Prostate gland (tissue), 2 donors: Measurements from ENCODE around the gene NRAP. TPM values are rescaled to one million over a fixed set of nuclear protein-coding genes. Genes with fewer than 3 reads are reported as not detected.

Experiments
- DNase-seq: peaks from one replicate; pipeline ENCODE4 v3.0.0-alpha.2; 2019; ENCODE audit warnings: low spot score
- H3K27ac ChIP-seq, 2 donors: fragments of 200-600 bp; sonication (generic); 2 replicates each; pipeline ENCODE4 v1.5.1; 2017 to 2019
- H3K27me3 ChIP-seq: fragments of 200-600 bp; sonication (generic); replicated peaks from 2 replicates; pipeline ENCODE4 v1.5.1; 2019; ENCODE audit not compliant: insufficient read depth
- H3K36me3 ChIP-seq, 2 donors: fragments of 200-600 bp; sonication (generic); 1 replicate in 1 of 2; 2 replicates in 1 of 2; pipeline versions ENCODE4 v1.5.1 to v1.8.1; 2017 to 2019
- H3K4me1 ChIP-seq: fragments of 200-600 bp; sonication (generic); replicated peaks from 2 replicates; pipeline ENCODE4 v1.5.1; 2019
- H3K4me3 ChIP-seq, 2 donors: fragments of 200-600 bp; sonication (generic); 2 replicates each; pipeline ENCODE4 v1.5.1; 2017 to 2019
- H3K9me3 ChIP-seq: fragments of 200-600 bp; sonication (generic); 2 replicates; pipeline ENCODE4 v1.5.1; 2017
- POLR2A ChIP-seq: fragments of 450-650 bp; IDR thresholded peaks from one replicate; pipeline ENCODE4 v1.6.1; 2016; ENCODE audit warnings: antibody characterized with exemption, mild to moderate bottlenecking
- POLR2AphosphoS5 ChIP-seq: sonication (generic); formaldehyde crosslinking; IDR thresholded peaks from one replicate; pipeline ENCODE4 v1.6.1; 2017; ENCODE audit warnings: antibody characterized with exemption
- whole genome bisulfite sequencing: methylation state at CpG from one replicate; pipeline ENCODE4 v1.1.5; 2018; 5-methylcytosine and 5-hydroxymethylcytosine counted together
- intact Hi-C: fragments of 100-400 bp; cut with DNase I; formaldehyde crosslinking; loops from one replicate; pipeline ENCODE4 v1.14.2; 2022
- total RNA-seq, 2 donors: library from RNA; depleted of rRNA; stranded (reverse); fragments of >200 nt; gene quantifications; one replicate each; pipeline ENCODE4 v1.1.0, GENCODE V29; 2016
- TF ChIP-seq, protein P1 (sequence below), 4 experiments: fragments of 200-600 bp in 2 of 4; fragments of 450-650 bp in 2 of 4; sonication (generic) in 2 of 4; IDR thresholded peaks; 1 replicate in 3 of 4; 2 replicates in 1 of 4; pipeline ENCODE4 v1.5.1; 2016 to 2019; ENCODE audit warnings: antibody characterized with exemption in 4 of 4, mild to moderate bottlenecking in 2 of 4, moderate library complexity in 2 of 4

The NRAP gene
- total RNA-seq, 2 donors from 2014 or later, result 0.85 to 11.2 TPM

DNA sequence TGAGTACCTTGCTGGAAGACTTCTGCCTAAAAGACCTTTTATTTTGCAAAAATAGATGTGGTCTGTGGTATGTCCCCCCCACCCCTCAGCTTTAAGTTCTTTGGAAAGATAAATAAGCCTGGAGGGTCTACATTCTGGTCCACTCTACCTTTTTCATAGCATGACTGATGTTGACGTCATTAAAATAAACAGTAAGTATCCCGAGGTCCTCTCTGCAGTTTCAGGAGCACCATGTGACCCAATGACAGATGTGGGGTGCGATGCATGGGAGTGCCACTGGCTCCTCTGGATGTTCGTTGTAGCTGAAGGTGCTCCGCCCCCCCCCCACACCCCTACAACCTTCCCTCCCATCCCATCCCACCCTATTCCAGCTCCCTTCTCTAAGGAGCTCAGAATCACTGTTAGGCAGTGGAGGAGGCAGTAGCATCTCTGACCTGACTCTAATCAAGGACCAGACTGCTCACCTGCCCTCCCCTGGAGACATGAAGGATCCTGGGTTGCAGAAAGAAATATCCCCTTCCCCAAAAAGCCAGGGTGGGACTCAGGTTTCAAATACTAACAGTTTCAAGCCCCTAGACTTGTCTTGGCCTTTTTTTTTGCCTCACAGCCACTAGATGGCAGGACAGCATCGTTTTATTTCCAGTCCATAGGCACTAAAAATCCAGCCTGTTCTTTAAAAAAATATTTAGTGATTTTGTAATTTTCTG lies 40.9 kb upstream of the NRAP start:
- H3K27me3 ChIP-seq, result no peaks in the 10 kb centered on the region
- WGBS, result 35% methylated on average over 6 of the region's 6 CpGs
- H3K9me3 ChIP-seq, result no peaks in the 10 kb centered on the region
- no peak for DNase-seq
- H3K4me3 ChIP-seq, result no peak overlapping the region
- H3K36me3 ChIP-seq, result no peaks in the 10 kb centered on the region
- H3K27ac ChIP-seq, result no peak overlapping the region
- TF ChIP-seq POLR2A (no peak), POLR2AphosphoS5 (no peak)
- TF ChIP-seq, protein P1, sequence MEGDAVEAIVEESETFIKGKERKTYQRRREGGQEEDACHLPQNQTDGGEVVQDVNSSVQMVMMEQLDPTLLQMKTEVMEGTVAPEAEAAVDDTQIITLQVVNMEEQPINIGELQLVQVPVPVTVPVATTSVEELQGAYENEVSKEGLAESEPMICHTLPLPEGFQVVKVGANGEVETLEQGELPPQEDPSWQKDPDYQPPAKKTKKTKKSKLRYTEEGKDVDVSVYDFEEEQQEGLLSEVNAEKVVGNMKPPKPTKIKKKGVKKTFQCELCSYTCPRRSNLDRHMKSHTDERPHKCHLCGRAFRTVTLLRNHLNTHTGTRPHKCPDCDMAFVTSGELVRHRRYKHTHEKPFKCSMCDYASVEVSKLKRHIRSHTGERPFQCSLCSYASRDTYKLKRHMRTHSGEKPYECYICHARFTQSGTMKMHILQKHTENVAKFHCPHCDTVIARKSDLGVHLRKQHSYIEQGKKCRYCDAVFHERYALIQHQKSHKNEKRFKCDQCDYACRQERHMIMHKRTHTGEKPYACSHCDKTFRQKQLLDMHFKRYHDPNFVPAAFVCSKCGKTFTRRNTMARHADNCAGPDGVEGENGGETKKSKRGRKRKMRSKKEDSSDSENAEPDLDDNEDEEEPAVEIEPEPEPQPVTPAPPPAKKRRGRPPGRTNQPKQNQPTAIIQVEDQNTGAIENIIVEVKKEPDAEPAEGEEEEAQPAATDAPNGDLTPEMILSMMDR (IDR thresholded peaks at IDR 0.05), result peak in 3 of 4 experiments; percentile 64 to 72 (median 65)
- intact Hi-C loops, result loop anchor here (2.0 to 10.0 kb wide), 3 partner anchors 93 to 398 kb away; no protein-coding TSS in a partner anchor
- H3K4me1 ChIP-seq, result no peaks in the 10 kb centered on the region

DNA sequence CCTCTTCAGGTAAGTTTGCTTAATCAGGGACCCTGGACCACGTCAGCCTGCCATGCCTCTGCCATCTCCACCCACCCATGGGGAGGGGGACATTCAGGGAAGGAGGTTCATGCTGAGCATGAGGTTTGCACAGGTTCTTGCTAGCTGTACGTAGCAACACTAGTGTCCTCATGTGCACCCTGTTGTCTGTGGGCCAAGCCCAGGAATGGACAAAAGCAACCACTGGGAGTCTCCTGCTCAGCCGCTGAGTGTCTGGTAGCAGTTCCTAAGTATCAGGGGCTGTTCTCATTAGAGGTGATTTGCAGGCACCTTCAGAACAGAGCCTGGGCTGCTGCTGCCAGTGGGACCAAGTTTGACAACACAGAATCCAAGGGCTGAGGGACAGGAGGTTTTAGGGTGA lies 33.8 kb upstream of the NRAP start:
- no peaks in the 10 kb centered on the region for H3K9me3 ChIP-seq
- no peaks in the 10 kb centered on the region for H3K4me1 ChIP-seq
- no peak for DNase-seq
- WGBS, result 82% methylated on average over 3 of the region's 3 CpGs
- no peaks in the 10 kb centered on the region for H3K27me3 ChIP-seq
- TF ChIP-seq POLR2A, result no peak
- no peak for TF ChIP-seq POLR2AphosphoS5
- TF ChIP-seq, protein P1 (IDR thresholded peaks at IDR 0.05), result no peak
- no peak overlapping the region for H3K27ac ChIP-seq
- peaks cover 0 to 8% of the 10 kb centered on the region in 2 donors for H3K36me3 ChIP-seq
- no peak overlapping the region for H3K4me3 ChIP-seq
- intact Hi-C loops, result no loop called here

DNA sequence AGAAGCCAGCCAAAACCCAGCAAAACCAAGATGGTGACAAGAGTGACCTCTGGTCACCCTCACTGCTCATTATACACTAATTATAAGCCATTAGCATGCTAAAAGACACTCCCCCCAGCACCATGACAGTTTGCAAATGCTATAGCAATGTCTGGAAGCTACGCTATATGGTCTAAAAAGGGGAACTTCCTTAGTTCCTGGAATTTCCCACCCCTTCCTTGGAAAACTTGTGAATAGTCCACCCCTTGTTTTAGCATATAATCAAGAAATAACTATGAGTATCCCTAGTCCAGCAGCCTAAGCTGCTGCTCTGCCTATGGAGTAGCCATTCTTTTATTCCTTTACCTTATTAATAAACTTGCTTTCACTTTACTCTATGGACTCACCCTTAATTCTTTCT lies 31.9 kb upstream of the NRAP start:
- peaks cover 0 to 11% of the 10 kb centered on the region in 2 donors for H3K36me3 ChIP-seq
- no peak overlapping the region for H3K27ac ChIP-seq
- no peaks in the 10 kb centered on the region for H3K9me3 ChIP-seq
- DNase-seq, result no peak
- intact Hi-C loops, result no loop called here
- no peak for TF ChIP-seq POLR2A
- TF ChIP-seq, protein P1 (IDR thresholded peaks at IDR 0.05), result no peak
- no peaks in the 10 kb centered on the region for H3K27me3 ChIP-seq
- whole genome bisulfite sequencing, result 100% methylated on average over 1 of the region's 1 CpG
- H3K4me1 ChIP-seq, result no peaks in the 10 kb centered on the region
- no peak overlapping the region for H3K4me3 ChIP-seq

DNA sequence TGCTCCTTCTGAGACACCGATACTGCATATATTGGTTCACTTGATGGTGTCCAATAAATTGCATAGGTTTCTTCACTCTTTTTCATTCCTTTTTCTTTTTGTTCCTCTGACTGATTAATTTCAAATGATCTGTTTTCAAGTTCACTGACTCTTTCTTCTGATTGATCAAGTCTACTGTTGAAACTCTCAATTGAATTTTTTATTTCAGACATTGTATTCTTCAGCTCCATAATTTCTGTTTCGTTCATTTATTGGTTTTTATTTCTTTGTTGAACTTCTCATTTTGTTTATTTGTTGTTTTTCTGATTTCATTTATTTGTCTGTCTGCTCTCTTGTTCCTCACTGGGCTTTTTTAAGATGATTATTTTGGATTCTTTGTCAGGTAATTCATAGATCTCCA lies 29.5 kb upstream of the NRAP start:
- intact Hi-C loops, result no loop called here
- Histone ChIP-seq H3K4me3 (no peak overlapping the region), H3K9me3 (no peaks in the 10 kb centered on the region), H3K36me3 (peaks cover 0 to 6% of the 10 kb centered on the region in 2 donors), H3K27ac (no peak overlapping the region), H3K4me1 (no peaks in the 10 kb centered on the region), H3K27me3 (no peaks in the 10 kb centered on the region)
- 90% methylated on average over 2 of the region's 2 CpGs for WGBS
- TF ChIP-seq POLR2AphosphoS5 (no peak), POLR2A (no peak)
- TF ChIP-seq, protein P1 (IDR thresholded peaks at IDR 0.05), result no peak
- DNase-seq, result no peak

DNA sequence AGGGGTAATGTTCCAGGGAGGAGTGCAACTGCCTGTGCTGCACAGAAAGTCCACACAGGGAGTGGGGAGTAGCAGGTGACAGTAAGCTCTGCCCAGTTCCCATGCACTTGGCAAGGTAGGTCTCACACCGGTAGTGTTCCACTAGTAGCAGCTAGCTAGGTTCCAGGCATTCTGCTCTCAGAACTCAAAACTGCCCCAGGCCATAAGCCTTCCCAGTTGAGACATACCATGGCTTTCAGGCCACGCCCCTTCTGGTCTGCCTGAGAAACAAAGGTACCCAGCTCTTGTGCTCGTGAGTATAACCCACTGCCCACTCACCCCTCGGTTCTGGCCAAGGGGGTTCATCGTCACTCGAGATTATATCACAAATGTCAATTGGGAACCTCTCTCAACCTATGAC lies 28.4 kb upstream of the NRAP start:
- no peak for DNase-seq
- H3K9me3 ChIP-seq, result no peaks in the 10 kb centered on the region
- intact Hi-C loops, result no loop called here
- no peaks in the 10 kb centered on the region for H3K27me3 ChIP-seq
- no peak overlapping the region for H3K27ac ChIP-seq
- 89% methylated on average over 6 of the region's 6 CpGs for WGBS
- H3K4me3 ChIP-seq, result no peak overlapping the region
- H3K4me1 ChIP-seq, result no peaks in the 10 kb centered on the region
- TF ChIP-seq POLR2AphosphoS5, result no peak
- no peak for TF ChIP-seq POLR2A
- TF ChIP-seq, protein P1 (IDR thresholded peaks at IDR 0.05), result no peak
- peaks cover 0 to 3% of the 10 kb centered on the region in 2 donors for H3K36me3 ChIP-seq
